ENCODE data around the gene HDDC3.

HDDC3 gene

GRCh38 chr15:90952901-90953677 lies 20.7 kb upstream of the HDDC3 start:
- no peaks in the 10 kb centered on the region for H3K27me3 ChIP-seq (replicated peaks; ENCODE audit: control insufficient read depth, insufficient read depth, low read length)
- H3K4me1 ChIP-seq (ENCODE audit: control insufficient read depth, insufficient read depth, low read length), result peaks cover 16% of the 10 kb centered on the region
- H3K9me3 ChIP-seq (ENCODE audit: control insufficient read depth, low read length), result no peaks in the 10 kb centered on the region
- peaks cover 54% of the 10 kb centered on the region for H3K36me3 ChIP-seq (ENCODE audit: control insufficient read depth, insufficient read depth, low read length, severe bottlenecking)
- no peak overlapping the region for H3K4me3 ChIP-seq (ENCODE audit: low read length)
- no peak overlapping the region for H3K9ac ChIP-seq (ENCODE audit: low read length)
- no peak for DNase-seq (ENCODE audit: low read depth)

- no peak for DNase-seq (ENCODE audit: low read depth)
- no peaks in the 10 kb centered on the region for H3K9me3 ChIP-seq (ENCODE audit: control insufficient read depth, low read length)
- peaks cover 76% of the 10 kb centered on the region for H3K36me3 ChIP-seq (ENCODE audit: control insufficient read depth, insufficient read depth, low read length, severe bottlenecking)
- H3K4me3 ChIP-seq (ENCODE audit: low read length), result no peak overlapping the region
- no peaks in the 10 kb centered on the region for H3K4me1 ChIP-seq (ENCODE audit: control insufficient read depth, insufficient read depth, low read length)
- H3K9ac ChIP-seq (ENCODE audit: low read length), result no peak overlapping the region
- no peaks in the 10 kb centered on the region for H3K27me3 ChIP-seq (replicated peaks; ENCODE audit: control insufficient read depth, insufficient read depth, low read length)
These were observed 18.3 kb upstream of the HDDC3 start for GRCh38 chr15:90950676-90951075.

- no peaks in the 10 kb centered on the region for H3K27me3 ChIP-seq (replicated peaks; ENCODE audit: control insufficient read depth, insufficient read depth, low read length)
- H3K36me3 ChIP-seq (ENCODE audit: control insufficient read depth, insufficient read depth, low read length, severe bottlenecking), result peaks cover 79% of the 10 kb centered on the region
- no peaks in the 10 kb centered on the region for H3K4me1 ChIP-seq (ENCODE audit: control insufficient read depth, insufficient read depth, low read length)
- H3K4me3 ChIP-seq (ENCODE audit: low read length), result no peak overlapping the region
- H3K9ac ChIP-seq (ENCODE audit: low read length), result no peak overlapping the region
- H3K9me3 ChIP-seq (ENCODE audit: control insufficient read depth, low read length), result no peaks in the 10 kb centered on the region
- DNase-seq (ENCODE audit: low read depth), result no peak
These were observed 17.8 kb upstream of the HDDC3 start for GRCh38 chr15:90949979-90950675.

GRCh38 chr15:90948506-90948905 lies 16.2 kb upstream of the HDDC3 start:
- Histone ChIP-seq H3K36me3 (ENCODE audit: control insufficient read depth, insufficient read depth, low read length, severe bottlenecking) (peaks cover 91% of the 10 kb centered on the region), H3K9me3 (ENCODE audit: control insufficient read depth, low read length) (no peaks in the 10 kb centered on the region), H3K27me3 (replicated peaks; ENCODE audit: control insufficient read depth, insufficient read depth, low read length) (no peaks in the 10 kb centered on the region), H3K4me1 (ENCODE audit: control insufficient read depth, insufficient read depth, low read length) (no peaks in the 10 kb centered on the region), H3K4me3 (ENCODE audit: low read length) (no peak overlapping the region), H3K9ac (ENCODE audit: low read length) (no peak overlapping the region)
- no peak for DNase-seq (ENCODE audit: low read depth)

- peaks cover 91% of the 10 kb centered on the region for H3K36me3 ChIP-seq (ENCODE audit: control insufficient read depth, insufficient read depth, low read length, severe bottlenecking)
These were observed 15.4 kb upstream of the HDDC3 start for GRCh38 chr15:90947577-90948357.

GRCh38 chr15:90946941-90947576 lies 14.7 kb upstream of the HDDC3 start:
- no peaks in the 10 kb centered on the region for H3K4me1 ChIP-seq (ENCODE audit: control insufficient read depth, insufficient read depth, low read length)
- peaks cover 91% of the 10 kb centered on the region for H3K36me3 ChIP-seq (ENCODE audit: control insufficient read depth, insufficient read depth, low read length, severe bottlenecking)
- no peak overlapping the region for H3K9ac ChIP-seq (ENCODE audit: low read length)
- H3K27me3 ChIP-seq (replicated peaks; ENCODE audit: control insufficient read depth, insufficient read depth, low read length), result no peaks in the 10 kb centered on the region
- H3K9me3 ChIP-seq (ENCODE audit: control insufficient read depth, low read length), result no peaks in the 10 kb centered on the region
- H3K4me3 ChIP-seq (ENCODE audit: low read length), result no peak overlapping the region
- no peak for DNase-seq (ENCODE audit: low read depth)

More at GRCh38 chr15:90947577-90948357, 15.4 kb upstream of the HDDC3 start:
- Histone ChIP-seq H3K4me3 (ENCODE audit: low read length) (no peak overlapping the region), H3K27me3 (replicated peaks; ENCODE audit: control insufficient read depth, insufficient read depth, low read length) (no peaks in the 10 kb centered on the region), H3K4me1 (ENCODE audit: control insufficient read depth, insufficient read depth, low read length) (no peaks in the 10 kb centered on the region), H3K9ac (ENCODE audit: low read length) (no peak overlapping the region), H3K9me3 (ENCODE audit: control insufficient read depth, low read length) (no peaks in the 10 kb centered on the region)
- no peak for DNase-seq (ENCODE audit: low read depth)

- Histone ChIP-seq H3K4me3 (ENCODE audit: low read length) (no peak overlapping the region), H3K9me3 (ENCODE audit: control insufficient read depth, low read length) (no peaks in the 10 kb centered on the region), H3K36me3 (ENCODE audit: control insufficient read depth, insufficient read depth, low read length, severe bottlenecking) (peaks cover 89% of the 10 kb centered on the region), H3K27me3 (replicated peaks; ENCODE audit: control insufficient read depth, insufficient read depth, low read length) (no peaks in the 10 kb centered on the region), H3K4me1 (ENCODE audit: control insufficient read depth, insufficient read depth, low read length) (no peaks in the 10 kb centered on the region), H3K9ac (ENCODE audit: low read length) (no peak overlapping the region)
- no peak for DNase-seq (ENCODE audit: low read depth)
These were observed 14.2 kb upstream of the HDDC3 start for GRCh38 chr15:90946538-90946937.

GRCh38 chr15:90945091-90945490 lies 12.7 kb upstream of the HDDC3 start:
- no peak overlapping the region for H3K4me3 ChIP-seq (ENCODE audit: low read length)
- no peak for DNase-seq (ENCODE audit: low read depth)
- no peaks in the 10 kb centered on the region for H3K27me3 ChIP-seq (replicated peaks; ENCODE audit: control insufficient read depth, insufficient read depth, low read length)
- peaks cover 89% of the 10 kb centered on the region for H3K36me3 ChIP-seq (ENCODE audit: control insufficient read depth, insufficient read depth, low read length, severe bottlenecking)
- H3K9me3 ChIP-seq (ENCODE audit: control insufficient read depth, low read length), result no peaks in the 10 kb centered on the region
- H3K9ac ChIP-seq (ENCODE audit: low read length), result no peak overlapping the region
- no peaks in the 10 kb centered on the region for H3K4me1 ChIP-seq (ENCODE audit: control insufficient read depth, insufficient read depth, low read length)

GRCh38 chr15:90942354-90943120 lies 10.2 kb upstream of the HDDC3 start:
- DNase-seq (ENCODE audit: low read depth), result no peak
- Histone ChIP-seq H3K36me3 (ENCODE audit: control insufficient read depth, insufficient read depth, low read length, severe bottlenecking) (peaks cover 81% of the 10 kb centered on the region), H3K9me3 (ENCODE audit: control insufficient read depth, low read length) (no peaks in the 10 kb centered on the region)

GRCh38 chr15:90941038-90941437 lies 8.7 kb upstream of the HDDC3 start:
- Histone ChIP-seq H3K27me3 (replicated peaks; ENCODE audit: control insufficient read depth, insufficient read depth, low read length) (no peaks in the 10 kb centered on the region), H3K9ac (ENCODE audit: low read length) (no peak overlapping the region), H3K9me3 (ENCODE audit: control insufficient read depth, low read length) (no peaks in the 10 kb centered on the region), H3K36me3 (ENCODE audit: control insufficient read depth, insufficient read depth, low read length, severe bottlenecking) (peaks cover 78% of the 10 kb centered on the region), H3K4me3 (ENCODE audit: low read length) (no peak overlapping the region), H3K4me1 (ENCODE audit: control insufficient read depth, insufficient read depth, low read length) (peaks cover 5% of the 10 kb centered on the region)
- no peak for DNase-seq (ENCODE audit: low read depth)

More at GRCh38 chr15:90942354-90943120, 10.2 kb upstream of the HDDC3 start:
- H3K4me1 ChIP-seq (ENCODE audit: control insufficient read depth, insufficient read depth, low read length), result no peaks in the 10 kb centered on the region
- no peak overlapping the region for H3K4me3 ChIP-seq (ENCODE audit: low read length)
- no peak overlapping the region for H3K9ac ChIP-seq (ENCODE audit: low read length)
- no peaks in the 10 kb centered on the region for H3K27me3 ChIP-seq (replicated peaks; ENCODE audit: control insufficient read depth, insufficient read depth, low read length)
